GM21529 (cell line): ENCODE data around the gene TIGD6.

Experiments
- ATAC-seq: cut with Tn5 transposase; IDR thresholded peaks from one replicate; pipeline ENCODE4 v1.9.1; 2021; ENCODE audit not compliant: unreplicated experiment

TIGD6 gene

DNA sequence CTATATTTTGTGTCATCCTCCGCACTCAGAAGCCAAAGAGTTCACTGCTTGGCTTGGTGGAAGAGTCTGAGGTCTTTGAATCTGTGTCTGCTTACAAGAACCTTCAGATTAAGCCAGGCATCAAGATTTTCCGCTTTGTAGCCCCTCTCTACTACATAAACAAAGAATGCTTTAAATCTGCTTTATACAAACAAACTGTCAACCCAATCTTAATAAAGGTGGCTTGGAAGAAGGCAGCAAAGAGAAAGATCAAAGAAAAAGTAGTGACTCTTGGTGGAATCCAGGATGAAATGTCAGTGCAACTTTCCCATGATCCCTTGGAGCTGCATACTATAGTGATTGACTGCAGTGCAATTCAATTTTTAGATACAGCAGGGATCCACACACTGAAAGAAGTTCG lies 19.2 kb downstream of the TIGD6 start:
- no peak for ATAC-seq

DNA sequence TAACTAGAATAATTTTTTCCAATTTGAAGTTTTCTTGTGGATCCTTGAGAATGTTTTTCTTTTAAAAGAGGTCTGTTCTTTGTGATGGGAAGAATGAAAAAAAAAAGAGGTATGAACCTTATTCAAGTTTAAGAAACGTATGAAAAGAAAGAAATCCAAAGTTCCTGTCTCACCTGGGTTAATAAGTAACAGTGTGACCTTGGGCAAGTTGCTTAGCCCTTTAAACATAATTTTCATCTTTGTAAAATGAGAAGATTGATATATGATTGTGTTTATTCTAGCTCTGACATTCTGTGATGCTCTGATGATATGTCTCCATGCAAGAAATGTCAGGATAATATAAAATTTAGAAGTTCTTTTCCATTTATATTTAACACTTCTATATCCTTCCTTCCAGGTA lies 20.6 kb downstream of the TIGD6 start:
- ATAC-seq, result no peak

DNA sequence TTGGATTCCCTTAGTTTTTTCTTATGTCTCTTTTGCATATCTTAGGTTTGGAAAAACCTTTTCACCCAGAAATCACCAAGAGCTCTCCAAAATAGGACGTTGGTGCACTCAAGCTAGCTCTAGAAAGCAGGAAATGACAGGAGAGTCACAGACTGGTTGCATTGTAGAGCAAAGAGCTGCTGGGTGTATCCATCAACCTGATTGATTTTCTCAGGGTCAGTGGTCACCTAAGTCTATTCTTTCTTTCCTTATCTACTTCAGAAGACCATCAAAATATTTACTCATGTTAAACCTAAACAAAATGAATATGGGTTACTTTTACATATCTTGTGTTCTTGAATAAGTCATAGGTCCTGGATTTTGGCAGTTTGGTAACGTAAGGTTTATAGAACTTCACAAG lies 25.0 kb downstream of the TIGD6 start:
- no peak for ATAC-seq

DNA sequence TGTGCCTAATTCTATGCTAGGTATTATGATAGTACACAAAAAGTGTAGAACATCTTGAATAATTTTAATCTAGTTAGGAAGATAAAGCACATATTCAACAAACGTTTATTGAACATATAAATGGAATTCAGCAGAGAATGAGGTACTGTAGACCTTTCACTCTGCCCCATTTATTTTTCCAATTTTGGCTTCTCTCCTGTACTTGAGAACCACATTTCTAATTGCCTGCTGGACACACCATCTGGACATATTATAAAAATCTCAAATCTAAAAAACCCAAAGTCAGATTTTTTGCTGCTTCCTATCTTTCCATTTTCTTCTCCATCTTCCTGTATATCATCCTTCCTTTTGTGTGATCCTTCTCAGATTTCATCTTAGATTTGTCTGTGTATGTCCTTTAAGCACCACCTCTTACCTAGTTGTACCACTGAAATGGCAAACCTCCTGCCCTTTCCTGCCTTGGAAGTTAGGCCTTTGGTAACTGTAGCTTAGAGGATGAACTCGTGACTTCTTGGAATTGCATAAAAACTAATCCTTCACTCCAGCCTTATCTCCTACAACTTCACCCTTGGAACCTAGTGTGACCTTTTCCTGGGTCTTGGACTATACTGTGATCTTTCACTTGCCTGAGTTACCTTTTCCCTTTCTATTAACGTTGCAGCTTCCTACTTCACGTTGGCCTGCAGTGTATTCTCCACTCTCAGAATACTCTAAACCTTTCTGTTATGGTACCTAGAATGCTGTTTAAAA lies 31.1 kb downstream of the TIGD6 start:
- ATAC-seq, result no peak

DNA sequence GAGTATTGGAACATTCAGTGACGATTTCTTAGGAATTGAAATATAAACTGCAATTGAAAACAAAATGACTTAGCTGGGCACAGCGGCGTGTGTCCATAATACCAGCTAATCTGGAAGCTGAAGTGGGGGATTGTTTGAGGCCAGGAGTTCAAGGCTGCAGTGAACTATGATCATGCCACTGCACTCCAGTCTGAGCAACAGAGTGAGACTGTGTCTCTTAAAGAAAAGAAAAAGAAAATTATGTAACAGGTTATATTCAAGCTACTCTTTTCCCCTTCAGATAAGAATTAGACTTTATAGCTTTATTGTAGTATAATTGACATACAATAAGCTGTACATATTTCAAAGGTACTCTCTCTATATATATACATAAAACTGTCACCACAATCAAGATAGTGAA lies 33.5 kb downstream of the TIGD6 start:
- no peak for ATAC-seq

DNA sequence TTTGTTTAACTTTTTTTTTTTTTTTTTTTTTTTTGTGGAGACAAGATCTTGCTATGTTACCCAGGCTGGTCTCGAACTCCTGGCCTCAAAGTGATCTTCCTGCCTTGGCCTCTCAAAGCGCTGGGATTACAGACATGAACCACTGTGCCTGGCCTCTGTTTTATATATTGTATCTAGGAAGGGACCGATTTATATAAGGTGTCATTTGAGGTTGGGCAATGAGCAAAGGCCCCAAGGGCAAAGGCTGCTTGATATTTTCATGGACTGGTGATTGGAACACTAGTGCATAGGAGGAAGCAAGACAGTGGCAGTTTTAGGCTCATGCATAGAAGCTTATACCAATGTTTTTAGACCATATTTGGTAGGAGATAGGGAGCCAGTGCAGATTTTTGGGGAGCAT lies 36.7 kb downstream of the TIGD6 start:
- ATAC-seq, result no peak

DNA sequence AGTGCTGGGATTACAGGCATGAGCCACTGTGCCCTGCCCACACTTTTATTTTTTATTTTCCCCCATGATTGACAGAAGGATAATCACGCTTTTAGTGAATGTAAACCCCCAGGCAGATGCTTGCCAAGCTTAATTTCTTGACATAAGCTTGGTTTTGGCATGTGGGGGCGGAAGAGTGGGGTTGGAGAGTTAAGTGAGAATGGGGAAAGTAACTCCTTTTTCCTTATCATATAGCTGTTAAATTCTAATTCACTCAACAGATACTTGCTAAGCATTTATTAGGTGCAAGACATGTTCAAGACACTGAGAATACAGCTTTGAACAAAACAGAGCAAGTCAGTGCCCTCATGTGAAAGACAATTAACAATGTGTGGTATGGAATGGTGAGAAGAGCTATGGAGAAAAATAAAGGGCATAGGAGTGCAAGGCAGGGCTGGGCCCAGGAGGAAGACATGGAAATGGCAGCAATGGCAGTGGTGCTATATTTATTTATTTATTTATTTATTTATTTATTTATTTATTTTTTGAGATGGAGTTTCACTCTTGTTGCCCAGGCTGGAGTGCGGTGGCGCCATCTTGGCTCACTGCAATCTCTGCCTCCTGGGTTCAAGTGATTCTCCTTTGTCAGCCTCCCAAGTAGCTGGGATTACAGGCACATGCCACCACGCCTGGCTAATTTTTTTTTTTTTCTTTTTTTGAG lies 37.7 kb downstream of the TIGD6 start:
- no peak for ATAC-seq

DNA sequence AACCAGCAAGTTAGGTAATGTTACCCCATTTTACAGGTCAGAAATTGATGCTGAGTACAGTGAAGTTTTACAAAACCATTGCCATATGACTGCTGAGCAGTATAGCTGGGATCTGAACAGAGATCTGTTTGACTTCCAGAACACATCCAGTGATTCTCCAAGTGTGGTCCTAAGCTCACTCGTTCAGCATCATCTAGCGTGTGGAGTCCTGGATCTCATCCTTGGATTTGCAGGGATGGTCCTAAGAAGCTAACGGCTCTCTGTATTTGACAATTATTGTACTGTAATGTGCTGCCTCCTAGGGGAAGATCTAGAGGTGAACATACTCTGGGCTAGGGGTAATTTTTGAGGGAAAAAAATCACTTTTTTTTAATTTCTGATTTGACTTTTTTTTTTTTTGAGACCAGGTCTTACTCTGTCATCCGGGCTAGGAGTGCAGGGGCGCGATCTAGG lies 38.5 kb downstream of the TIGD6 start:
- ATAC-seq, result no peak

DNA sequence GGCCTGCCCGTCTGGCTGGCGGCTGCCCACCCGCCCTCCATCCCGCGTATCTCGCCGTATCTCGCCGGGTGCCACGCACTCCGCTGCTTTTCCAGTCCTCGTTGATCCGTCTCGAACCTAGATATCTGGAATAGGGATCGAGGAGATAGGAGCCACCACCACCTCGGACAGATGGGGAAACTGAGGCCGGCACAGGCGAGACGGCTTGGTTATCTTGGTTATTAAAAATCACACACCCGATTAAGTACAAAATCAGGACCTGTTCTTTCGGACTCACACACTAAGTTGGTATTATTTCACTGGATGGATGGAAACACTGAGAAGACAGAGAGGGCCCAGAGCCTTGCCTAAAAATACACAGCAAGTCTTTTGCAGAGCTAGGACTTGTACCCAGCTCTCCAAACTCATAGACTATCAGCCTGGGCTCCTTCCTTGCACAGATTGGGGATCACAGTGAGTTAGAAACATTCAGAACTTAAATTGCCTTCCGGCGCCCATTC lies 39.2 kb downstream of the TIGD6 start:
- no peak for ATAC-seq

DNA sequence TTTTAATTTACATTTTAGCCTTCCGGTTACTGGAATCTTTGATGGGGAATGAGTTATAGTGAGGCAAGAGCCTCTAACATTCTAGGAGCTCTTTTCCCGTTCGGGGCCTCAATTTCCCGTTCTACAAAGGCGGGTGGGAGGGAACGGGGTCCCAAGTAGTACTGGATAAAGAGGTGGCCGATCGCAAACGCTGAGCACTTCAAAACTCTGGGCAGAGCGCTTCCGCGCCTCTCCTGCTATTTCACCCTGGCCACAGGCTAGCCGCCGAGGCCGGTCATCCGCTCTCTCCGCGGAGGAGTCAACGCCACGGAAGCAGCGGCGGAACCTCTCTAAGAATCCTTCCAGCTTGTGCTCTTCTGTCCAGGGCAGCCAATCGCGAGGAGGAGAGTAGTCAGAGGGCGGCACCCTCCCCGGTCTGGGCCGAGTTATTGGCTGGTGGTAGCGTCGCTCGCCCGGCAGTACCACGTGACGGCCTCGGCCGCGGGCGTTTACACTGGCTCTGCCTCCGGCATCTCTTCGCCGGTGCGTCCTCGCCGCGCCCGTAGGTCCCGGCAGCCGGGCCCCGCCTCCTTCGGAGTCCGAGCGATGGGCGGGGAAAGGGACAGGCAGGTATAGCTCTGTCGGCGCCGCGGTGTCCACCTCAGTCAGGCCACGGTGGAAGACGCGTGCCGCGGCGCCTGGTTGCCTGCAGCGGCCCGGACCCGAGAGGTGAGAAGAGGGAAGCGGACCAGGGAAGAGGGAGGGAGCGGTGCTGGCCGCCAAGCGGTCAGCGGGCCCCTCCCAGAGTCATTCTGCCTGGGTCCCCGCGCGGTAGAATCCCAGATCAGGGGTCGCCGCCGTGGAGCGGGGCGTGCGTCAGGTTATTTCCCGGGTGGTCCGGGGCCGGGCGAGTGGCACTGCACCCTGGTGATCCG lies 39.9 kb downstream of the TIGD6 start, which contains the start of gene SLC26A2:
TSS of gene SLC26A2 (plus strand) at position 487 of the 914 bp plus-strand sequence. CDS start 16,895 bp downstream, outside the sequence.
- peak; percentile 97 for ATAC-seq

DNA sequence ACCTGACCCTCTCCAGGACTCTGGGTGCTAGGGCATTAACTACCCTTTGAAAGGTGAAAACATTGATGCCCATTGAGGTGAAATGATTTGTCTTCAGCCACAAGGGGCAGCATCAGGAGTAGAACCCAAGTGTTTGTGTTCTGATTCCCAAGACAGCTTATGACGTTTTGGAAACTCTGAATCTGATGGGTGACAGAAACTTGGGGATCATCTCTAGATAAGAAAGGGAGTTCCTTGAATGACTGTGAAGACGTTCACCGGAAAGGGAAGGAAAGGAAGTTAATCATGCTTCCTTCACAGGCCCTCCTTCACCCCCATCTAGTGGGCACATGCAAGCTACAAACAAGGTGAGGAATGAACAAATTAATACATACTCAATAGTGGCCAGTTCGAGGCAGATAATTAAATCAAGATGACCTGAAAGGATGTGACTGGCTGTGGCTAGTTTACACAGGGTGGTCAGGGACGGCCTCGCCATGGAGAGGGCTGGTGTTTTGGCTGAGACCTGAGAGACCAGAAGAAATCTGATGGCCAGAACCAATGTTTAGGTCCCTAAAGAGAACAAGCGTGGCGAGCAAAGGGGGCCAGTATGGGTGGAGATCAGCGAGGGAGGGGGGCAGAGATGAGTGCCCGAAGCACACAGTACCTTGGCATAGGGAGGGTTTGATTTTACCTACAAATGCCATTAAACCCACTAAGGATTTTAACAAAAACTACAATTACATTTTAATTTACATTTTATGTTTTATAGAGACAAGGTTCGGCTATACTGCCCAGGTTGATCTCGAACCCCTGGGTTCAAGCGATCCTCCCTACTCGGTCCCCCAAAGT lies 40.8 kb downstream of the TIGD6 start:
- peak; percentile 21 for ATAC-seq

DNA sequence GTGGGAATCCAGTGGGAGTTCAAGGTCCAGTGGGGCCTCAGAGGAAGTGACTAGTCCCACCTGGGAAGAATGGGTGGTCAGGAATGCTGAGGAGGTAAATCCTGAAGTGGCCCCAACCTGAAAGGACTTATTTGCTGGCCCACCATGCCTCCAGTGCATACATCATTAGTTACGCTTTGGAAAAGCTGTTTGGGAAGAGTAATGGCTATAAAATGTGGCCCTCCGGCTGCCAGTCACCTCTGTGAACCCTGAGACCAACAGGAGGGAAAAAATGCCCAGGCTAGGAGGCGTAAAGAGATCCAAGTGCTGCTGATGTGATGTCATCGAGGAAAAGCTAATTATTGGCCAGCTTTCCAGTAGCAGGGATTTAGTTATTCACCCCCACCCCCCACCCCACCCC lies 42.6 kb downstream of the TIGD6 start:
- no peak for ATAC-seq

DNA sequence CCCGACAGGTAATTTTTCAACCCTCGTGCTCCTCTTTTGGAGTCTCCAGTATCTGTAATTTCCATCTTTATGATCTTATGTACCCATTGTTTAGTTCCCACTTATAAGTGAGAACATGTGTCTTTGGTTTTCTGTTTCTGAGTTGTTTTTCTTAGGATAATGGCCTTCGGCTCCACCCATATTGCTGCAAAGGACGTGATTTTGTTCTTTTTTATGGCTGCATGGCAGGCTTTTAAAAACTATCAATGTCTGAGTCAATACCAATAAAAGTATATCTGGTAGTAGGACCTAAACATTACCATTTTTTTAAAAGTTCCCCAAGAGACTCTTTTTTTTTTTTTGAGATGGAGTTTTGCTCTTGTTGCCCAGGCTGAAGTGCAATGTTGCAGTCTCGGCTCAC lies 43.8 kb downstream of the TIGD6 start:
- ATAC-seq, result no peak

DNA sequence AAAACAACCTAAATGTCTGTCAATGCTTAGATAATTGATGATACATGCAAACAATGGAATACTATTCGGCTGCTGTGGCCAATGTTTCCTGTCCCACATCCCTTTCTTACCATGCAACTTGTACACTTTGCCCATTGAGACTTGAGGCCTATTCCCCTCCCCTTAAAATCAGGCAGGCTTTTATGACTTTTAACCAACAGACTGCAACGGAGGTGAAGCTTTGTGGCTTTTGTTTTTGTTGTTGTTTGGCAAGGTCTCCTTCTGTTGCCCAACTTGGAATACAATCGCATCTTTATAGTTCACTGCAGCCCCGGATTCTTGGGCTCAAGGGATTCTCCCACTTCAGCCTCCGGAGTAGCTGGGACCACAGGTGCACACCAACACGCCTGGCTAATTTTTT lies 45.7 kb downstream of the TIGD6 start:
- ATAC-seq, result no peak

DNA sequence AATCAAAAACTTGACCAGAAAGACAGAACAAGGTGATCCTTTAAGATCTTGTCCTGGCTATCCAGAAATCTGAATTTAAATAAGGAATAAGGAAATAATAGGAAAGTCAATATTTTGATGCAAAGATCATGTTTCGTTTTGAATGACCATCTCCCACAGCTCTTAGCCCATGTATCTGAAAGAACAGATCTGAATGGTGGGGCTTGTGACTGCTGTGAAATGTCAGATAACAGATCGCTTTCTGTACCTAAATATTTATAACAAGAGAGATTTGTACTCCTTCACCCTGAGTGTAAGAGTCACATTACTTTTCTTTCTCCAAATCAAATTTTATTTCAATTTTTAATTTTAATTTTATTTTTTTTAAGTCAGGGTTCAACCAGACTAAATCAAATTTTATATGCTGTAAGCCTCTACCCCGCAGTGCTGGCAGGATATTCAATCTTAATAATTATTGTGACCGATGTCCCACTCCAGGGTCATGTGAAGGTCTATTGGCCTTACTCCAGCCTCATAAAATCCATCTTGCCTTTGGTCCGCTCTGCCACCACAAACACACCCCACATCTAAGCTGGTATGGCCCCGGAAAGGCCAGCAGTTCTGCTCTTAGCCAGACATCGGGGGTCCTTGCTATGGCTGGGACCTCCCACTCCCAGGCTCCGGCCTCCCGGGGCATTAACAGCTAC lies 46.9 kb downstream of the TIGD6 start:
- no peak for ATAC-seq

DNA sequence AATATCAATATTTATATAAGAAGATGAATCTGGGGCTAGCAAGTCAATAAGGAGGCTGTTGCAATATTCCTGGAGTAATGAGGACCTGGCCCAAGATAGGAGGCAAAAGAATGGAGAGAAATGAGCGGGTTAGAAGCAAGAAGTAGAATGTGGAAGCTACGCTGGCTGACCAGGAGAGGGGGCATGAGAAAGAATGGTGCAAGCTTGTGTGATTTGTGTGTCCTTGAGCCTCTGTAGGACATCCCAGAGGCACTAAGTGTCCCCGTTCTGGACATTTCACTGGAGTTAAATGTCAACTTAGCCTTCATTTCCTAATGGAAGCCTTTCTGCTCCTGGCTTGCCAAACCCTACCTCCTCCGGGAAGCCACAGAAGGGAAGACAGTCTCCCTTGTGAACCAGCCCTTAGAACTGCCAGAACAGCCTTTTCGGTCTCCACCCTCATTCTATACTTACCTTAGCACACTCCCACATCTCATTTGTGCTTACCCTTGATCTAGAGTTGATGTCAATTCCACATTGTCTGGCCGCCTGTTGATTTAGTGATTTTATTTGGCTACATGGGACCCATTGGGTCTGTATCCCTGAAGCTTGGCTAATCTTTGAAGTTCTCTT lies 49.2 kb downstream of the TIGD6 start:
- ATAC-seq, result no peak

DNA sequence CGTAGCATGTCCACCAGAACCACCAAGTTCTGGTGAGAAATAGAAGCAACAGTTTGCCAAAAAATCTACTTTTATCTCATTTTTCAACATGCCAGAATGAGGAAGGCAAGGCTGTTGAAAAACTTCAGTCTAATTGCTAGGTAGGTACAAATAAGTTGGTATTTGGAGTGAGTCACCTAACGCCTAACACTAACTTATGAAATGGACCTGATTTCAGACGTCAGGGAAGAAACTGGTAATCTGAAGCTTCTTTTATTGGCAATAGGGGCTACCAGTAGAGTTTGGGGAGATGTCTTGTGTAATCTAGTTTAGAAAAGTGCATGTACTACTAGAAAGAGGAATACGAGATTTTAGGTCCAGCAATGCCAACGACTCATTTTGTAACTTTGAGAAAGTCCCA lies 51.5 kb downstream of the TIGD6 start:
- ATAC-seq, result no peak

DNA sequence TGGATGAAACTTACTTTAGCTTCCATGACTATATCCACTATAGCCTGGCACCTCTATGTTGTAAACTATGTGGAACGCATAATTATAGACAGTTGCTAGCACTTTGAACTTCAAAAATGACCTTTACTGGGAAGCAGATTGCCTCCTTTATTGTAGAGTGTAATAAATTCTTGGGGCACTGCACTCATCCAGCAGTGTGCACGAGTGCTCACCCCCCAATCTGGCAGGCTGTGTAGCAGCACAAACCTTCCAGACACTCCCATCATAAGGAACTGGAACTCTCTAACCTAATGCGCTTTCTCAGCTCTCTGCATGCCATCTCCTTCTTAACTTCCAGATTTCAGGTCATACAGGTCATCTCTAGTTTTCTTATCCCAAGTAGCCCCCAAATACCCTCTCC lies 54.3 kb downstream of the TIGD6 start:
- no peak for ATAC-seq

DNA sequence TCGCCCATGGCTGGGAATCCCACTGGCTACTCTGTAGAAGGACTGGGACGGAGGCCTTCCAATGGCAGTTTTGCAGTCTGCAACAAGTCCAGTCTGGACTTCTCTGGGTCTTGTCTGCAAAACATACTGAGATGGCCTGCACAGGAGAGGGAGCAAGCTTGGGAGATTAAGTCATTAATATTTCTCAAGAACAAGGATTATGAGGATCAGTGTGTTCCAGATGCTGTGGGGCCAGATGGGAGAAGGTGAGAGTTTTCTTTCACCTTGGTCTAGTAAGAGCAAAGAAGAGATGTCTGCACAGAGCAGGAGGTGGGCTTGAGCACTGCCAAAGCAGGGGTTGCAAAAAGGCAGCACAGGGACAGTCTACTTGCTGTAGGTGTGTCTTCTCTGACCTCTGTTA lies 55.8 kb downstream of the TIGD6 start, which contains the start of gene PDE6A:
TSS of gene PDE6A (minus strand) at position 128 of the 400 bp plus-strand sequence. CDS start at position 8, 120 bp downstream.
- no peak for ATAC-seq
